ENCODE measurements around the gene PDE4DIP. TPM values are rescaled to one million over a fixed set of nuclear protein-coding genes. Genes with fewer than 3 reads are reported as not detected.
"Not testable (repeated sequence)": the region's sequence is repeated elsewhere in the genome, so short reads cannot be mapped to it uniquely, and the experiment has no call there.

Gene PDE4DIP
- total RNA-seq, 1 donor from 2014 or later = 21.5 TPM

DNA sequence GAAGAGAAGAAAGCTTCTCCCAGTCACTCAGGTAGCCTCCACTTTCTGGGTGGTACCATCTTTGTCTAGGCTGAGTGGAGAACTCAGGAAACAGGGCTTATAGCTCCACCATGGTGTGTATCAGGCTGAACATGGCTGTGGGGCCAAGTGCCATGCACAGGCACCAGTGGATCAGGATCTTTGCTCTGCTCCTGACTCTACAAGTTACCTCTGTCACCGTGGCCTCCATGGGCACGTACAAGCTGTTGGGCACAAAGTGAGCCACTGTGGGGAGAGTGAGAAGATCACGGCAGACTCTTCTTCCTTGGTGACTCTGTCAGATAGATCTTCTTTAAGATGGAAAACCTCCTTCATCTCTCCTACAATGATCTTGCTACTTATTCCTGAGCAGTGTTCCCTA is 165.5 kb downstream of the PDE4DIP start:
- DNase-seq (ENCODE audit: low read depth, low spot score); H3K4me3 Mint-ChIP-seq; H3K27ac Mint-ChIP-seq (ENCODE audit: unreplicated experiment); H3K4me1 Mint-ChIP-seq; H3K27me3 Mint-ChIP-seq (ENCODE audit: low read depth); H3K9me3 Mint-ChIP-seq; H3K36me3 Mint-ChIP-seq (ENCODE audit: low read depth): not testable (repeated sequence)

DNA sequence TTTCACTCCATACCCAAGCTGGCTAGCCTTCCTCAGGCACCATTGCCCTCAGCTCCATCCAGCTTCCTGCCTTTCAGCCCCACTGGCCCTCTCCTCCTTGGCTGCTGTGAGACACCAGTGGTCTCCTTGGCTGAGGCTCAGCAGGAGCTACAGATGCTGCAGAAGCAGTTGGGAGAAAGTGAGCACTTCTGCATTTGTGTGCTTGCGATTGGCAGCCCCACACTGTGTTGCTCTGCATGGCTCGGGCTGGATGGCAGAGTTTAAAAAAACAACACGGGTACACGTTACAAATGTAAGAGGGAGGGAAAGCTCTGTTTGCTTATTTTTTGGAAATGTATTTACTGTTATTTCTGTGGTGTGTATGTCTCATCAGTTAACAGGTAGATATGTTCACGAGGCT is 168.4 kb downstream of the PDE4DIP start:
- not testable (repeated sequence) for H3K4me1 Mint-ChIP-seq; DNase-seq (ENCODE audit: low read depth, low spot score); H3K36me3 Mint-ChIP-seq (ENCODE audit: low read depth); H3K27me3 Mint-ChIP-seq (ENCODE audit: low read depth); H3K4me3 Mint-ChIP-seq; H3K9me3 Mint-ChIP-seq; H3K27ac Mint-ChIP-seq (ENCODE audit: unreplicated experiment)

DNA sequence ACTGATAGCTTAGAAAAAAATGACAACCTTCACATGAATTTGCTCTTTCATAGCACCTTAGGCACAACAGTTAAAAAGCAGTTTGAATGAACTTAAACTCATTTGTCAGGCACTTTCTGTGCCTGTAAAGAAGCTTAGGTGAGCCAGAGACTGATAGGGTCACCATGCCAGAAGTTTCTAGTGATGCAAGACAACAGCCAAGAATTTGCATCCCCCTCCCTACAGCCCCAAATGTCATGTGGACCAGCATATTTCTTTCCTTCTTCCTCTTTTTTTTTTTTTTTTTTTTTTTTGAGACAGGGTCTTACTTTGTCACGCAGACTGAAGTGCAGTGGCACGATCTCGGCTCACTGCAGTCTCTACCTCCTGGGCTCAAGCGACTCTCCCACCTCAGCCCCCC is 169.3 kb downstream of the PDE4DIP start:
- H3K9me3 Mint-ChIP-seq = not testable (repeated sequence)

DNA sequence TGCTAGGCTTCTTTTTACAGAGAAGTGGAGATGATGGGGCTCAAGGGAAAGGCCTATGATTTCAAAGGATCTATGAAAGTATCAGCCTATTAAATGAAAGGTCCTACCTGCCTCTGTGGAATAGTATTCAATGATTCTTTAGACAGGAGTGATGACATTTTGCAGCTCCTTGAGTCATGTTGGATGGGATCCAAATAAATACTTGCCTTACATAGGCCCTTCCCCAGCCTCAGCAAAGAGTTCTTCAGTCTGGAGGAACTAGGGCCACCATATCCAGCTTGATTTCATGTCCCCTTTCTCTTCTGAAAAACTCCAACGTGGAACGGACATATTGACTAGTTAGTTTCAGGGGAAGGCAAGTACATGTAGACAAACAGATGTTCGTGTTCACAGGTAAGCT is 171.3 kb downstream of the PDE4DIP start:
- not testable (repeated sequence) for H3K4me1 Mint-ChIP-seq; H3K27me3 Mint-ChIP-seq (ENCODE audit: low read depth); DNase-seq (ENCODE audit: low read depth, low spot score); H3K27ac Mint-ChIP-seq (ENCODE audit: unreplicated experiment); H3K9me3 Mint-ChIP-seq; H3K4me3 Mint-ChIP-seq; H3K36me3 Mint-ChIP-seq (ENCODE audit: low read depth)

More for the DNA sequence above, 169.3 kb downstream of the PDE4DIP start:
- H3K27ac Mint-ChIP-seq (ENCODE audit: unreplicated experiment); H3K27me3 Mint-ChIP-seq (ENCODE audit: low read depth); H3K4me1 Mint-ChIP-seq; DNase-seq (ENCODE audit: low read depth, low spot score); H3K36me3 Mint-ChIP-seq (ENCODE audit: low read depth); H3K4me3 Mint-ChIP-seq: not testable (repeated sequence)

DNA sequence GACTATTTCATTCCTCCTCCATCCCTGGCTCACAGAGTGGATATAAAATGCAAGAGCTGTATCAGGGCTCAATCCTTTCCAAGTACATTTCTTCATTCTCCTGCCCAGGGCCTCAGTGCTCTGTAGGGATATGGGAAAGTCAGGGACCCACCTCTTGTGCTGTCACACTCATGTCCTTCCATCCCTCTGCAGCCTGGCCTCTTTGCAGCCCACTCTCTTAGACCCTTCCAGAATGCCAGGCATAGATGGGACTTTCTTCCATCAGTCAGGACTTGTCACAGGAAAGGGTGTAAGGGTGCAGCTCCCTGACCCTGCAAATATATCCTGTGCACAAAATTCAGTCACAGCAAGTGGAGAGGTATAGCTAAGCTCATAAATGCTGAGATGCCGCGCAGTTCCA is 172.4 kb downstream of the PDE4DIP start:
- H3K9me3 Mint-ChIP-seq; H3K27me3 Mint-ChIP-seq (ENCODE audit: low read depth); H3K27ac Mint-ChIP-seq (ENCODE audit: unreplicated experiment); DNase-seq (ENCODE audit: low read depth, low spot score); H3K4me1 Mint-ChIP-seq; H3K4me3 Mint-ChIP-seq; H3K36me3 Mint-ChIP-seq (ENCODE audit: low read depth): not testable (repeated sequence)

DNA sequence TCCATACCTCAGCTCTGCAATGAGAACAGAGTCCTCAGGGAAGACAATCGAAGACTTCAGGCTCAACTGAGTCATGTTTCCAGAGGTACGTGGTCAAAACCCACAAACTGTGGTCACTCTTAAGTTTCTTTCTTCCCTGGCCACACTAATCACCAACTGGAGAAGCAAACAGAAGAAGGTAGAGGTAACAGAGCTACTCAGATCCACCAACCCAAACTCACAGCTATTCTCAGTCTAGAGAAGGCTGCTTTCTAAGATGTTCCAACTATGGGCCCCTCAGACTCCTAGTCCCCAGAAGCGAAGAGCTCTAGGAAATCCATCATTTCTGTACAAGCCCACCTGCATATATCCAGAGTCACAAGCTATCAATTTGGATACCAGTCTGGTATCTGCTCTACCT is 174.3 kb downstream of the PDE4DIP start:
- not testable (repeated sequence) for H3K4me1 Mint-ChIP-seq; H3K36me3 Mint-ChIP-seq (ENCODE audit: low read depth); H3K4me3 Mint-ChIP-seq; H3K27ac Mint-ChIP-seq (ENCODE audit: unreplicated experiment); DNase-seq (ENCODE audit: low read depth, low spot score); H3K27me3 Mint-ChIP-seq (ENCODE audit: low read depth); H3K9me3 Mint-ChIP-seq

- not testable (repeated sequence) for H3K4me3 Mint-ChIP-seq; H3K36me3 Mint-ChIP-seq (ENCODE audit: low read depth); DNase-seq (ENCODE audit: low read depth, low spot score); H3K4me1 Mint-ChIP-seq; H3K27me3 Mint-ChIP-seq (ENCODE audit: low read depth); H3K27ac Mint-ChIP-seq (ENCODE audit: unreplicated experiment); H3K9me3 Mint-ChIP-seq
Observed at GRCh38 chr1:149024327-149024726, 180.1 kb downstream of the PDE4DIP start.

DNA sequence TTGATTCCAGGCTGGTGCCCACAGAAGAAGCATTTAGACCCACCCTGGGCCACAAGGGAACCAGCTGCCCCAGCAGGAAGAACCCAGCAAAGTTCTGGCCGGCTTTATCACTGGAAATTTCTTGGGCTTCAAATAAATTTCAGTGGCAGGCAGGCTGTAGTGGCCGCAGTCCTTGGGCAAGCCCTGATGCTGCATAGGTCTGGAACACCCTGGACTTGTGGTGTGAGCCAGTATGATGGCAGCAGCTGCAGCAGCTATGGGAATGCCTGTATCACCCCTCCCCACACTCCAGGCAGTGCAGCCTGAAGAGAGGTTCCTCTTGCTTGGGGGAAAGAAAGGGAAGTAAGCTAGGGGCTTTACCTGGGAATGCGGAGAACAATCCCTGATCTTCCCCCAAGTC is 189.7 kb downstream of the PDE4DIP start:
- DNase-seq (ENCODE audit: low read depth, low spot score); H3K4me1 Mint-ChIP-seq; H3K9me3 Mint-ChIP-seq; H3K36me3 Mint-ChIP-seq (ENCODE audit: low read depth); H3K27ac Mint-ChIP-seq (ENCODE audit: unreplicated experiment); H3K27me3 Mint-ChIP-seq (ENCODE audit: low read depth); H3K4me3 Mint-ChIP-seq: not testable (repeated sequence)

GRCh38 chr1:149043056-149043455 is 198.8 kb downstream of the PDE4DIP start:
- not testable (repeated sequence) for H3K36me3 Mint-ChIP-seq (ENCODE audit: low read depth); H3K4me3 Mint-ChIP-seq; H3K9me3 Mint-ChIP-seq; H3K4me1 Mint-ChIP-seq; H3K27ac Mint-ChIP-seq (ENCODE audit: unreplicated experiment); DNase-seq (ENCODE audit: low read depth, low spot score); H3K27me3 Mint-ChIP-seq (ENCODE audit: low read depth)

- H3K27ac Mint-ChIP-seq (ENCODE audit: unreplicated experiment); H3K9me3 Mint-ChIP-seq: not testable (repeated sequence)
Observed at GRCh38 chr1:149064611-149065010, 220.4 kb downstream of the PDE4DIP start.

DNA sequence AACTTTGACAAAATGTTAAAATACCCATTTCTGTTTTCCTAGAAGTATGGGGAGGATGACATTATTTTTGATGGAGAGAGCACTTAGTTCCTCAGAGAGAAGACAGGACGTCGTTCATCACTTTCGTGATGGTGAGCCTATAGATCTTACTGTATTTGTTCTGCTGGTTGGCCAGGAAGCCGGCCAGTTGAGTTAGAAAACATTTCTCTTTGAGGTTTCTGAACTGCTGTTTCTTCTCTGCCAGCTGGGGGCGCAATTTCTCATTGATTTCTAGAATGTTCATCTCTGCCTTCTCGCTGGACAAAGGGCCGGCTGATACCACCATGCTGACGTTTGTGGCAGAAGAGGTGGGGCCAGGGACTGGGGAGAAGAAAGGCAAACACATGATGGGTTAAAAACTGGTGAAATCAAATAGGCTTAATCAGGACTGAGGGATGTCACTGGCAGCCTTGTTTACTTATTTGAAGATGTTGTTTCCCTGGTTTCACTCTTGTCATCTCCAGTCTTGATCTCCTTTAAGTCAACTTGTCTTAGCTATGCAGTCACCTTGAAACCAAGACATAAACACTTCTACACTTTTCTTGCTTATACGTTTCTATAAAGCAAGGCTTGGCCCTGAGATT is 231.4 kb downstream of the PDE4DIP start:
- H3K27ac Mint-ChIP-seq (ENCODE audit: unreplicated experiment); H3K4me1 Mint-ChIP-seq: not testable (repeated sequence)

More at GRCh38 chr1:149064611-149065010, 220.4 kb downstream of the PDE4DIP start:
- not testable (repeated sequence) for H3K4me3 Mint-ChIP-seq; DNase-seq (ENCODE audit: low read depth, low spot score); H3K4me1 Mint-ChIP-seq; H3K27me3 Mint-ChIP-seq (ENCODE audit: low read depth); H3K36me3 Mint-ChIP-seq (ENCODE audit: low read depth)

More for the DNA sequence above, 231.4 kb downstream of the PDE4DIP start:
- not testable (repeated sequence) for H3K9me3 Mint-ChIP-seq; H3K36me3 Mint-ChIP-seq (ENCODE audit: low read depth); H3K4me3 Mint-ChIP-seq; H3K27me3 Mint-ChIP-seq (ENCODE audit: low read depth); DNase-seq (ENCODE audit: low read depth, low spot score)
- peak; percentile 29 for TF ChIP-seq CTCF (conservative IDR thresholded peaks at IDR 0.05)

All from neural crest cell (in vitro differentiated cells).